ENCODE measurements around the gene CLEC2A. TPM values are rescaled to one million over a fixed set of nuclear protein-coding genes. Genes with fewer than 3 reads are reported as not detected.

Gene CLEC2A
- total RNA-seq, 1 donor from 2014 or later: not detected

DNA sequence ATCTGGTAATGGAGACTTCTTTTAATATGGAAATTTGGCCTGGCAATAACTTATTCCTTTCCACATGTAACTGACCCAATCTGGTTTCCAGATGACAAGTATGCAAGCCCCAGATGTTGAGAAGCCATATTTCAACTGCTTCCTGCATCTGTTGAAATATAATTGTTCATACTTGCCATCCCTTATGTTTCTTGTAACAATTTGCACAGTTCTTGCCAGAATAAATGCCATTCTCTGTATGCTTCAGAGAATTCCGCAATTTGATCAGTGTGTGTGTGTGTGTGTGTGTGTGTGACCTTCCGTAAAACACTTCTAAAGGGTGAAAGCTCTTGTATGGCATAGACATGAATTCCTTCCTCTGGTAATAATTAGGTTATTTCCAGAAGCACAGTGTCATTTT lies 1.8 kb upstream of the CLEC2A start:
- DNase-seq (ENCODE audit: low spot score): no peak

DNA sequence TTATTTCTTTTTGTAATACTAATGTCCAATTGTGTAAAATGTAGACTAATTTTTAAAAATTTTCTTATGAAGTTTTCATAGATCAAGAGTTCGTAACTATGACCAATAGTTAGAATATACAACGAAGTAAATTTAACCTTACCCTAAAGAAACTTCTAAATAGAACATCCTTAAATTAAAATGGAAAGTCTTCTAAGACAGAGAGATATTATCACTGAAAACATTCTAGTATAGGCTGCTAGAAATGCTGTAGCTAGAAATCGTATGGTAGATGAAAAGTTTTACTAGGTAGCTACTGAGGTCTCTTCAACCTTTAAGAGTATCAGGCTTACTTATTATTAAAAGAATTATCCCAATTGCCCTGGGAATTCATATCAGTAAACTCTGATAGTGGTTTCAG lies 925 bp downstream of the CLEC2A start:
- DNase-seq (ENCODE audit: low spot score): no peak

DNA sequence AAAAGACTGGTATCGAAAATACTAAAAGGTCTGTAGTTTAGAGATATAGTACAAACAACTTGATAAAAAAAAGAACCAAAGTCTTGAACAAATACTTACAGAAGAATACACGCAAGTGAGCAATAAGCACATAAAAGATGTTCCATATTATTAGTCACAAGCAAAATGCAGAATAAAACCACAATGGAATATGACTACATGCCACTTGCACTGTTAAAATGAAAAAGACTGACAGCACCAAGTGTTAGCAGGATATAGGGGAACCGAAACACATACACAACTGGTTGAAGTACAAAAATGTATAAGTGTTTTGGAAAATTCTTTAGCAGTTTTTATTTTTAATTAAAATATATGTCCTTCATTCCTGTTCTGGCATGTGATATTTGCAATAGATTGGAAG lies 3.6 kb downstream of the CLEC2A start:
- no peak for DNase-seq (ENCODE audit: low spot score)

DNA sequence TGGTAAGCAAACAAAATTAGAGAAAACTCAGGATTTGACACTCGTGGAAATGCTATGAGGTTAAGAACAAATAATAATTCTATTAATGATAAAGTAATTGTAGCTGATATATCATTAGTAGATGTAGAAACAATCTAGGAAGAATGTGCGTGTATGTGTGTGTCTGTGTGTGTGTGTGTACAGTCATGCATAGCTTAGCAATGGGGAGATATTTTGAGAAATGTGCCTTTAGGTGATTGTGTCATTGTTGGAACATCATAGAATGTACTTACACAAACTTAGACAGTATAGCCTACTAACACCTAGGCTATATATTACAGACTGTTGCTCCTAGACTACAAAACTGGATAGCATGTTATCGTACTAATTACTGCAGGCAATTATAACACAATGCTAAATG lies 5.3 kb downstream of the CLEC2A start:
- no peak for DNase-seq (ENCODE audit: low spot score)

GRCh38 chr12:9925705-9926393 lies 6.3 kb downstream of the CLEC2A start:
- DNase-seq (ENCODE audit: low spot score): no peak

DNA sequence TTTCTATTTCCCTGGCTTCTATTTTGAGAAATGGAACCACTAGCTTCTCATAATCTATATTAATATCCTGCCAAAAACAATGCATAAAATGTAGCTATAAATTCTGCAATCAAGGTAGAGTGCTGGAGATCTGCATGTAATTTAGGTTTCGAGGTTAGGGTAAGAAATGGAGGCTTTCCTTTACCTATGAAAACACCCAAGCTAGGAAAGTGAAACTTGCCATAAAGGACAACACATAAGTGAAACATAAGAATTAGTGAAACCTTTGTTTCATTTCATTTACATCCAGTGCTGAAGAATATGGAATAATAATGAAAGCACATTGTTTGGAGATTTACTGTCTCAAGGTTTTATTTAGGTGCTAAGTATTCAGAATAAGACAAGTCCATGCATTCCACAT lies 9.7 kb downstream of the CLEC2A start:
- no peak for DNase-seq (ENCODE audit: low spot score)

DNA sequence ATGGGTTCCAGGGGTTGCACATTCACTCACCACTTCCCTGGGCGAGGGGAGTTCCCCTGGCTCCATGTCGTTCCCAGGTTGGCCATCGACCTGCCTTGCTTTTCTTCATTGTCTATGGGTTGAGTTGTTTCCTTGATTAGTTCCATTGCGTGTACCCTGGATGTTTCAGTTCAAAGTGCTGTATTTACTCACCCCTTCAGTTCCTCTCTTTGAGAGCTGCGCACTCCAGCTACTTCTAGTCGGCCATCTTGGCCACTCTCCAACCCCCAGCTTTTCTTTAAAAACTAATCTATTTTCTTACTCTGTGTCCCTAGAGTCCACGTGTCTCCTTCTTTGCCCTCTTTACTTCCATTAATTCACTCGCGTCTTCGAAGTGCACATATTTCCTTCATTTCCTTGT lies 11.7 kb downstream of the CLEC2A start:
- DNase-seq (ENCODE audit: low spot score): no peak

- no peak for DNase-seq (ENCODE audit: low spot score)
Measured at GRCh38 chr12:9919443-9919842, 12.7 kb downstream of the CLEC2A start.

DNA sequence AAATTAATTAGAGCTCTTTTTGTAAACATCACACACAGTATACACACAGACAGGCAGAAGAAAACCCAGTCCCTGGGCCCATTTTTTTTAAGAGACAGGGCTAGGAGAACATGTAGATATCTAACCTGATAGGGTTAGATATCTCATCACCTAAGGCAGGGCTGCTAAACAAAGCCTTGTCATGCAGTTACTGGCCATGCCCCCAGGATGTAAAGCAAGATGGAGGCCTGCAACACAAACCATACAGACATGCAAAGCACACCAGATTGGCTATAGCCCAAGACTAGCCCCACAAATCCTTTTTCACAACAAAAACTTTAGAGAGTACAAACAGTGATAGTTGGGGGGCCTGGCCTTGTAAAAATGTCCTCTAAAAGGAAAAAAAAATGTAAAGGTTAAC lies 20.5 kb downstream of the CLEC2A start:
- DNase-seq (ENCODE audit: low spot score): no peak

- DNase-seq (ENCODE audit: low spot score): no peak
Measured at GRCh38 chr12:9910716-9911421, 21.3 kb downstream of the CLEC2A start.

- DNase-seq (ENCODE audit: low spot score): no peak
Measured at GRCh38 chr12:9909724-9910123, 22.4 kb downstream of the CLEC2A start.

DNA sequence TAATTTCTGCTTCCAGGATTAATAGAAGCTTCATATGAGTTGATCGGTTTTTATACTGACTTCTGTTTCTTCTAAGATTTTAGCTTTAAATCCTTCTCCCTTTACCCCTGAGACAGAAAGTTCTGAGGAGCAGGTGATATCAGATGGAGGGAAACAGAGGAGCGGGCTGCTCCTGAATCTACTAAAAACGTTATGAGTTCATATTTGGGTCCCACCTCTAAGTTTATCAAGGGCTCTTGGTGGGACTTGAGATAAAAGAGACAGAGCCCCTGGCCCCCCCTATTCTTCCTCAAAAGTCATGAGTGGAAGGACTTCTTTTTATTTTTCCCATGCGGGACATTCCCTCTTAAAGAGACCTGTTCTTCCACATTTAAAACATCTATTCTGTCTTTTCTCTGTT lies 23.8 kb downstream of the CLEC2A start:
- DNase-seq (ENCODE audit: low spot score): no peak

DNA sequence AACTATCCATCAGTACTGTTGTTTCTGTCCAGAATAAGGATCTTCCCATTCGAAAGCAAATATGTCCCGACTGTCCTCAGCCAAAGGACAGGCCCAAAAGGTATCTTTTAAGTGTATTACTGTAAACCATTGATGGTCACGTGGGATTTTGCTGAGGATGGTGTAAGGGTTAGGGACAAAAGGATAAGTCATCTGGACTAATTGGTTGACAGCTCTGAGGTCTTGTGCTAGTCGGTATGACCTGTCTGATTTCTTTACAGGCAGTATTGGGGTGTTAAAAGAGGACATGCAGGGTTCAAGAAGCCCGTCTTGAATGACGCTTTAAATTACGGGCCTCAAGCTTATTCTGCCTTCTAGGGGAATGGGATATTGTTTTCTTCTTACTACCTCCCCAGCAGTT lies 24.4 kb downstream of the CLEC2A start:
- no peak for DNase-seq (ENCODE audit: low spot score)

GRCh38 chr12:9906873-9907272 lies 25.3 kb downstream of the CLEC2A start:
- DNase-seq (ENCODE audit: low spot score): no peak

DNA sequence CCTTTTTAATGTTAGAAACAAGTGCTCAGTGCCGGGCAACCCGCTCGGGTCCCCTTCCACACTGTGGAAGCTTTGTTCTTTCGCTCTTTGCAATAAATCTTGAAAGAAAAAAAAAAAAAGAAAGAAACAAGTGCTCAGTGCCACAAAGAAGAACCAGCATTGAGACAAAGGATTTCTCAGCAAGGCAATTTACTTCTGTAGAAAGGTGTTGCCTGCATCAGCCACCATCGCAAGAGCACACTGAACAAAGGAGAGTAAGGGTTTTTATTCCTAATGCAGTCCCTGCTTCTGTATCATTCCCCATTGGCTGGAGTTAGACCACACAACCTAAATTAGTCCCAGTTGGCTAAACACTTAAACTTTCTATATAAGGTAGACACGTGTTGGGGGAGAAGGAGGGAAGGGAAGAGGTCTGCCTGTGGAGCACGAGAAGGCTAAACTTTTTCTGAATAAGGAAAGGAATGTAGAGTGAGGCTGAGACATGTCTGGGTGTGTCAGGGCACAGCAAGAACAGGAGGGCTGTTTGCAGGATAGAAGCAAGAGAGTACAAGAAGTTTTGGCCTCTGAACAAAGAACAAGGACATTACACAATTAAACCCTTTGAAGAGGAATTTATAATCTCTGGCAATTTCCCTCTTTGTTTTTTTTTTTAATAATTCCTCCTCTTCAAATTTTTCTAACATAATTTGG lies 29.5 kb downstream of the CLEC2A start:
- no peak for DNase-seq (ENCODE audit: low spot score)

- DNase-seq (ENCODE audit: low spot score): no peak
Measured at GRCh38 chr12:9900930-9901329, 31.2 kb downstream of the CLEC2A start.

- no peak for DNase-seq (ENCODE audit: low spot score)
Measured at GRCh38 chr12:9899209-9899608, 33.0 kb downstream of the CLEC2A start.

DNA sequence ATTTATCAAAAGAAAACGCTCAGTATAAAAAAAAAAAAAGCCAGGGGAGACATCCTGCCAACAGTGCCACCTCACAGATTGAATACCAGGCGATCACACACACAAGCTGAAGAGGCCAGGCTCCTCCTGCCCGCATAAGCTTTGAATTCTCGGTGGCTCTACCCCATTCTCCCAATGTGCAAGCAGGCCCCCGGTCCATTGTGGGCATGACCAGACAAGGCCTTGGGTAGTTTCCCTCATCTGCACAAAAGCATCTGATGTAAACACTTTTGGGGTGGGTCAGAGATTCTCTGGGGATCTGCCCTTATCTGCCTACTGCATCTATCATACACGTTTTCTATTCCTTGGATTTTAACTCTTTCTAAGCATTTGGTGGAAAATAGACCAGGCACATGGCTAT lies 34.6 kb downstream of the CLEC2A start:
- no peak for DNase-seq (ENCODE audit: low spot score)

GRCh38 chr12:9895215-9895971 lies 36.8 kb downstream of the CLEC2A start:
- no peak for DNase-seq (ENCODE audit: low spot score)

DNA sequence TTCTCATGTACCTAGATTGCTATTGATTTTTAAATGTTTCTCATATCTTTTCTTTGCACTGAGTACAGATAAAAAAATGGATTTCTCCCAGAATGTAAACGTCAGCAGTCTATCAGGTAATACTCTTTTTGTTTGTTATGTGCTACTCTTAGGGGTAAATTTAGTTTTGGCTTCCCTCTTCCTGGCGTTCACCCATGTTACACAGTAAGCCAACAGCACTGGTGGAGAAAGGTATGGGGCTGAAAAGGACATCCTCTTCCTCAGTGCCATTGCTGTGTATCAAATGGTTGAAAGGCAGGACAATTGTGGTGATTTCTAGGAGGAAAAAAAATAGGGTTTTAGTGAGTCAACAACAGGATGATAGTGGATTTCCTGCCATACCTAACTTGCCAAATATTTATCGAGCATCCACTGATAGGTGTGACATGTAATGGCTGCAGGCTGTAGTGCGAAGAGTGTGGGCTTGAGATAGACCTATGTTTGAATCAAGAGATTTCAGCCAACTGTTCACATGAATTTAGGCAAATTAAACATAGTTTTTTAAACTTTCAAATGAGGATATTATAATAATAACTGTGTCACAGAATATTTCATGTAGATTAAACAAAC lies 43.4 kb downstream of the CLEC2A start:
- DNase-seq (ENCODE audit: low spot score): peak; percentile 34

DNA sequence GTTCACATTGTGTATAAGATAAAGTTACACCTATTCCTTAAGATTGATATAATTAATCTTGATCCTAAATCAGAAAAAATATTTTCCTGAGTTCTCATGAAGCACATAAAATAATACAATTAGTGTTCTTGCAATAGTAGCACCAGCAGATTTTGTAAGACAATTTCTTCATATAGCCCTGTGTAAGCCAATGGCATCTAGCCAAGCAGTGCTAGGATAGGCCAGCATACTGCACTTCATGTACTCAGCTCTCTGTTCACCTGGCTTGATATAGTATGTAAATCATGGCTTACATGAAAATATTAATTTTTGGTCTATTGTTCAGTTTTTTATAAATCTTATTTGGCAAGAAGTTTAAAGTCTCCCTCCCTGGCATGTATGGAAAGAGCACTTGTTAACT lies 49.0 kb downstream of the CLEC2A start:
- no peak for DNase-seq (ENCODE audit: low spot score)

DNA sequence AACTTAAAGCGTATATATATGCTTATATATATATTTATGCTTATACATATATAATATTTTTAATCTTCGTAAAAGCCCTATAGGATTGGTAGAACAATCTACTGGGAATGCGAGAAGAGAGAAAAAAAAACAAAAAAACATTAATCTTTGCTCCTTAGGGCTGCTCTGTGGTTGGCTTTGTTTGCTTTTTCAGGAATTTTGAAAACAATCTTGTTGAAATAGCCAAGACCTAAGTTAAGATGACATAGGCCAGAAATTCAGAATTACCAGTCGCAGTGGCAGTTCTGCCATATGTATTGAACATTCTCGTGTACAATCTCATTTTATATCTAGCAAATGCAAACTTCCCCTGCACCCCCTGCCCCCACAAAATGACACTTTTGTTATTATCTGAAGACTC lies 50.2 kb downstream of the CLEC2A start:
- no peak for DNase-seq (ENCODE audit: low spot score)

All from mucosa of gallbladder (tissue), 1 donor.